Stomach smooth muscle (tissue), 2 donors: ENCODE results near the gene DCAF8.

Experiments
- H3K27ac ChIP-seq: one replicate; pipeline ENCODE4 v1.7.0; 2013; ENCODE audit warnings: mild to moderate bottlenecking, low read length, inconsistent platforms
- H3K27me3 ChIP-seq, 2 donors: one replicate each; pipeline ENCODE4 v1.7.0; 2013; ENCODE audit warnings: low read length in 2 of 2; ENCODE audit not compliant: insufficient read depth in 2 of 2, control insufficient read depth in 1 of 2
- H3K36me3 ChIP-seq, 2 donors: one replicate each; pipeline ENCODE4 v1.7.0; 2013; ENCODE audit warnings: low read length in 2 of 2; ENCODE audit not compliant: control insufficient read depth in 2 of 2, insufficient read depth in 2 of 2
- H3K4me1 ChIP-seq: one replicate; pipeline ENCODE4 v1.7.0; 2013; ENCODE audit warnings: low read length; ENCODE audit not compliant: control insufficient read depth, insufficient read depth
- H3K4me3 ChIP-seq, 2 donors: one replicate each; pipeline ENCODE4 v1.7.0; 2013; ENCODE audit warnings: low read length in 2 of 2
- H3K9ac ChIP-seq, 2 donors: one replicate each; pipeline ENCODE4 v1.7.0; 2013; ENCODE audit warnings: low read length in 2 of 2, mild to moderate bottlenecking in 1 of 2
- H3K9me3 ChIP-seq, 2 donors: one replicate each; pipeline ENCODE4 v1.7.0; 2013; ENCODE audit warnings: low read length in 2 of 2; ENCODE audit not compliant: control insufficient read depth in 2 of 2
- donor health status: healthy.
- donor health status: Pancreatic carcinoma.

The DCAF8 gene

GRCh38 chr1:160245434-160245833 lies 16.9 kb downstream of the DCAF8 start:
- H3K36me3 ChIP-seq = peaks cover 6 to 11% of the 10 kb centered on the region in 2 donors
- H3K9ac ChIP-seq = no peak overlapping the region
- no peaks in the 10 kb centered on the region for H3K27me3 ChIP-seq
- H3K9me3 ChIP-seq = no peaks in the 10 kb centered on the region
- peaks cover under 1% of the 10 kb centered on the region for H3K4me1 ChIP-seq
- H3K27ac ChIP-seq = no peak overlapping the region
- no peak overlapping the region for H3K4me3 ChIP-seq

- Histone ChIP-seq H3K4me1 (no peaks in the 10 kb centered on the region), H3K4me3 (no peak overlapping the region), H3K36me3 (peaks cover 17 to 23% of the 10 kb centered on the region in 2 donors), H3K27me3 (no peaks in the 10 kb centered on the region), H3K9ac (no peak overlapping the region), H3K9me3 (no peaks in the 10 kb centered on the region), H3K27ac (no peak overlapping the region)
Observed at GRCh38 chr1:160244209-160244608, 18.1 kb downstream of the DCAF8 start.

DNA sequence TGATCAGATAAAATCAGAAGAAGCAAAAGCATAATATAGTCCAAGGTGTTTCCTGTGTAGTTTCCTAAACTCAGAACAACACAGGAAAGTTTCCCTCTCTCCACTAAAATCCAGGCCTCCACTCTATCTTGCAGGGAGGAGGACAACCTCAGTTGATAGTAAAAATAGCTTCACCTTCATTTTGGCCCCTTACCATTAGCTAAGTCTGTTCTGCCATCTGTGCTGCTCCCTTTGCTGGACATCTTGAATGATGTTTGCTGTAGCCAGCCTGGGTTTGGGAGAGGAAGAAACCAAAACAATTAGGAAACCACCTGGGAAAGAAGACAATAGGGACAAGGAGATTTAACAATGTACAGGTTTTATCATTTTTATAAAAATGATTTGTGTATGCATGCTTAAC lies 18.6 kb downstream of the DCAF8 start:
- Histone ChIP-seq H3K27me3 (no peaks in the 10 kb centered on the region), H3K36me3 (peaks cover 20 to 26% of the 10 kb centered on the region in 2 donors), H3K9ac (no peak overlapping the region), H3K27ac (no peak overlapping the region), H3K4me1 (no peaks in the 10 kb centered on the region), H3K4me3 (no peak overlapping the region), H3K9me3 (no peaks in the 10 kb centered on the region)

DNA sequence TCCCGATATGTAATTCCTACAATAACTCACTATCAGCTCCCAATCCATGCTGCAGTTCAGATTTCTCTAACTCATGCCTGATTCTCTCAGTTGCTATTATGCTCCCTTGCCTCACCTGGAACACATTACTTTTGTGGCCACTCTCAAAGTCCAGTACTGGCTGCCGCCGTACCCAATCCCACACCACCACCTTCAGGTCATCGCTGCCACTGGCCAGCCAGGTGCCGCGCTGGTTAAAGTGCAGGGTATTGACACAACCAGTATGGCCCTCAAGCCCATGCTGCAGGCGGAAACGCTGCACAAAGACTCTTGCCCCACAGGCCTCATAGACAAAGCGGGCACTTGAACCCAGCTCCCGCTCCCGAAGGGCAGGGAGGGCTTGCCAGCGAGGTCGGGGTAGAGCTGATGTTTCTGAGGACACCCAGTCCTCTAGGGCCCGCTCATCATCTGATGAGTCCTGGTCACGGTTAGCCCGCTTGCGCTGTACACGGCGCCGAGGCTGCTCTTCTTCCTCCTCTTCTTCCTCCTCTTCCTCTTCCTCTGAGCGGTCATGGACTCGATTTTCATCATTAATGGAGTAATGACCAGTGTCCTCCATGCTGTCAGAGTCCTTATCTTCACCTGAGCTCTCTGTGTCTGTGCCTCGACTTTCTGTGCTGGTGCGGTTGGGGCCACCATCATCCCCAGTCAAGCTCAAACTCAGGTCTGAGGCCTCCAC lies 22.6 kb downstream of the DCAF8 start:
- no peak overlapping the region for H3K4me3 ChIP-seq
- H3K4me1 ChIP-seq = no peaks in the 10 kb centered on the region
- H3K36me3 ChIP-seq = peaks cover 43 to 55% of the 10 kb centered on the region in 2 donors
- no peaks in the 10 kb centered on the region for H3K27me3 ChIP-seq
- H3K9me3 ChIP-seq = no peaks in the 10 kb centered on the region
- H3K9ac ChIP-seq = no peak overlapping the region
- H3K27ac ChIP-seq = no peak overlapping the region

DNA sequence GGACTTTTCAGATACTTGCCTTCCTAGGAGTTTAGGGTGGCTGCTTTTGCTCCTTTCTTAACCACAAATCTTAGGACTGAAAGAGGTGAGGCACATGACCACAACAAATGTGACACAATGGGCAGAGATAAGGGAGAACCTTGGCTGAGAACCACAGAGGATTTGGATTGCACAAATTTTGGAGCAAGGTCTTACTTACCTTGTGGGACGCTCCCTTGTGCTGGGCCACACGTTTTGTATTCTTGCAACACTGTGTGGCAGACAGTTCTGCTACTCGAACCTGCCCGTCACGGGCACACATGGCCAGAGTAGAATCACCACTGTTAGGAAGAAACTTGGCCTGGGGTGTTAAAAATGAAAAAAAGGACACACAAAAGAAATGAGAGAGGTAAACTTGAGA lies 23.9 kb downstream of the DCAF8 start:
- no peak overlapping the region for H3K9ac ChIP-seq
- no peaks in the 10 kb centered on the region for H3K27me3 ChIP-seq
- no peak overlapping the region for H3K4me3 ChIP-seq
- peaks cover 40 to 56% of the 10 kb centered on the region in 2 donors for H3K36me3 ChIP-seq
- no peak overlapping the region for H3K27ac ChIP-seq
- no peaks in the 10 kb centered on the region for H3K9me3 ChIP-seq
- H3K4me1 ChIP-seq = no peaks in the 10 kb centered on the region

DNA sequence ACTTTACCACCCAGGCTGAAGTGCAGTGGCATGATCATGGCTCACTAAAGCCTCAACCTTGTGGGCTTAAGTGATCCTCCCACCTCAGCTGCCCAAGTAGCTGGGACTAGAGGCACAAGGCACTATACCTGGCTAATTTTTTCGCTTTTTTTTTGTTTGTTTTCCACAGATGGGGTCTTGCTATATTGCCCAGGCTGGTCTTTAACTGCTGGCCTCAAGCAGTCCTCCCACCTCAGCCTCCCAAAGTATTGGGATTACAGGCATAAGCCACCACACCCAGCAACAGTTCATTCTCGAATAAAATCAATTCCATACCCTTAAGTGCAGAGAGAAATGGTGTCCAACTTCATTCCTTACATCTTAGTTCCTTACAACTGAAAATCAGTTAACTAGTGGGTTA lies 24.8 kb downstream of the DCAF8 start:
- no peaks in the 10 kb centered on the region for H3K4me1 ChIP-seq
- H3K27me3 ChIP-seq = no peaks in the 10 kb centered on the region
- no peak overlapping the region for H3K9ac ChIP-seq
- peaks cover 40 to 52% of the 10 kb centered on the region in 2 donors for H3K36me3 ChIP-seq
- H3K9me3 ChIP-seq = no peaks in the 10 kb centered on the region
- no peak overlapping the region for H3K4me3 ChIP-seq
- no peak overlapping the region for H3K27ac ChIP-seq

GRCh38 chr1:160236806-160237205 lies 25.5 kb downstream of the DCAF8 start:
- Histone ChIP-seq H3K27me3 (no peaks in the 10 kb centered on the region), H3K9ac (no peak overlapping the region), H3K27ac (no peak overlapping the region), H3K4me1 (no peaks in the 10 kb centered on the region), H3K9me3 (no peaks in the 10 kb centered on the region), H3K36me3 (peaks cover 44 to 52% of the 10 kb centered on the region in 2 donors), H3K4me3 (no peak overlapping the region)

GRCh38 chr1:160232911-160233310 lies 29.4 kb downstream of the DCAF8 start:
- Histone ChIP-seq H3K4me1 (no peaks in the 10 kb centered on the region), H3K4me3 (no peak overlapping the region), H3K9ac (no peak overlapping the region), H3K27ac (no peak overlapping the region), H3K36me3 (peaks cover 46 to 47% of the 10 kb centered on the region in 2 donors), H3K27me3 (no peaks in the 10 kb centered on the region), H3K9me3 (no peaks in the 10 kb centered on the region)

DNA sequence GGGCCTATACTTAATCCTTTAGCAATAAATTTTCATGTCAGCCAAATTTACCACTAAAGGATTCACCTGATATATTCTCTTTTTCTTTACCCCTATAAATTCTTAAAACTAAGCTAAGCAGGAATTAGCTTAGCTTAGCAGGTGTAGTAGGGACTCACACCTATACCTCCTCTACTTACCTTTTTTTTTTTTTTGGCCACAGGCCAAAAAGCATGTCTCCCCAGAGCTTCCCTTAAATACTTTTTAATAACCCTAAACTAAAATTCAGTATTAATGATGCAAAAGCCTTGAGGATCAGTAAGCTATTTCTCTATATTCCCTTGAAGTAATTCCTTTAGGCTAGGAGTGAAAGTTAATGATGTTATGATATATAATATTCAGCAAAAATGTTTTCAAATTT lies 33.9 kb downstream of the DCAF8 start:
- Histone ChIP-seq H3K4me3 (no peak overlapping the region), H3K9ac (no peak overlapping the region), H3K27ac (no peak overlapping the region), H3K9me3 (no peaks in the 10 kb centered on the region), H3K36me3 (peaks cover 58 to 64% of the 10 kb centered on the region in 2 donors), H3K27me3 (no peaks in the 10 kb centered on the region), H3K4me1 (no peaks in the 10 kb centered on the region)

- H3K27ac ChIP-seq = no peak overlapping the region
- no peaks in the 10 kb centered on the region for H3K27me3 ChIP-seq
- H3K9me3 ChIP-seq = no peaks in the 10 kb centered on the region
- no peak overlapping the region for H3K9ac ChIP-seq
- H3K4me1 ChIP-seq = no peaks in the 10 kb centered on the region
- no peak overlapping the region for H3K4me3 ChIP-seq
- H3K36me3 ChIP-seq = peaks cover 65 to 71% of the 10 kb centered on the region in 2 donors
Observed at GRCh38 chr1:160227561-160227960, 34.8 kb downstream of the DCAF8 start.

DNA sequence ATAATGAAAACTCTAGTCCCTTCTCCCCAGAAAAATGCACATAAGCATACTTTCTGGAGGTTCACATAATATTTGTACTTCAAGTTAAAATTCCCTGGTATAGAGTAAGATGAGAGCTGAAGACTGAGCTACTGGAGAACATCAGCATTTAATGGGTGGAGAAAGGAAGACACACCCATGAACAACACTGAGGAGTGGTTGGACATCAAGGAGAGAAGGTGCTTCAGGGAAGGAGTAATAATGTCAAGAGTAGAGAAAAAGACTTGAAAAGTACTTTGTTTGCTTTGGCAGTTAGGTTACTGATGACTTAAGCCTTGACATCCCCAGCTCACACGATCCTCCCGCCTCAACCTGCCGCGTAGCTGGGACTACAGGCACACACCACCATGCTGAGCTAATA lies 35.3 kb downstream of the DCAF8 start:
- Histone ChIP-seq H3K4me3 (no peak overlapping the region), H3K4me1 (no peaks in the 10 kb centered on the region), H3K27ac (no peak overlapping the region), H3K9me3 (no peaks in the 10 kb centered on the region), H3K27me3 (no peaks in the 10 kb centered on the region), H3K9ac (no peak overlapping the region), H3K36me3 (peaks cover 70 to 75% of the 10 kb centered on the region in 2 donors)
